ENCODE results near the gene KRTAP4-2. TPM values are rescaled to one million over a fixed set of nuclear protein-coding genes. Genes with fewer than 3 reads are reported as not detected.

KRTAP4-2 gene
- total and polyA plus RNA-seq, 2 donors (not counting 3 experiments of a cell fraction or from before 2014, with no cell fraction given): not detected

GRCh38 chr17:41176744-41177387, 1.2 kb downstream of the KRTAP4-2 start:
- Histone ChIP-seq H2AFZ (ENCODE audit: low read depth, low read length) (no peak overlapping the region), H3K79me2 (ENCODE audit: control insufficient read depth, insufficient read depth, low read length) (no peaks in the 10 kb centered on the region), H3K27me3 (ENCODE audit: control insufficient read depth in 2 of 2, insufficient read depth in 2 of 2, low read length in 2 of 2) (no peaks in the 10 kb centered on the region), H3K9me1 (replicated peaks; ENCODE audit: control insufficient read depth, extremely low read depth, insufficient read depth, low read length) (no peaks in the 10 kb centered on the region), H3K4me2 (ENCODE audit: insufficient read depth, low read length) (no peak overlapping the region), H3K4me1 (ENCODE audit: control insufficient read depth, extremely low read depth, insufficient read depth, low read length) (no peaks in the 10 kb centered on the region), H3K27ac (ENCODE audit: insufficient read depth, low read depth, low read length) (no peak overlapping the region), H3K9ac (replicated peaks; ENCODE audit: extremely low read depth, insufficient read depth, low read length) (no peak overlapping the region), H3K36me3 (ENCODE audit: control insufficient read depth in 2 of 2, extremely low read depth in 1 of 2, insufficient read depth in 2 of 2, low read length in 2 of 2) (no peaks in the 10 kb centered on the region), H3K4me3 (replicated peaks in 1 of 3; ENCODE audit: insufficient read depth in 1 of 3, low read depth in 1 of 3, low read length in 3 of 3) (no peak overlapping the region), H4K20me1 (replicated peaks; ENCODE audit: control insufficient read depth, extremely low read depth, insufficient read depth, low read length) (no peaks in the 10 kb centered on the region), H3K9me3 (replicated peaks; ENCODE audit: control insufficient read depth, insufficient read depth, low read length) (no peaks in the 10 kb centered on the region)
- TF ChIP-seq EZH2 (IDR thresholded peaks at IDR 0.05; ENCODE audit: borderline replicate concordance, low read depth, low read length, severe bottlenecking): no peak
- TF ChIP-seq FOS (IDR thresholded peaks at IDR 0.05; ENCODE audit: borderline replicate concordance, insufficient read depth, low read length): no peak
- TF ChIP-seq MYC (IDR thresholded peaks at IDR 0.05; ENCODE audit: low read depth, low read length): no peak
- TF ChIP-seq POLR2AphosphoS5 (IDR thresholded peaks at IDR 0.05; ENCODE audit: insufficient read depth, low read depth, low read length): no peak
- TF ChIP-seq JUN (IDR thresholded peaks at IDR 0.05; ENCODE audit: borderline replicate concordance, insufficient read depth, insufficient read length, low read depth): no peak
- TF ChIP-seq MAX (IDR thresholded peaks at IDR 0.05; ENCODE audit: insufficient read depth, insufficient read length): no peak
- TF ChIP-seq POLR2A (IDR thresholded peaks at IDR 0.05; ENCODE audit: low read depth, low read length): no peak
- no peak for TF ChIP-seq CTCF (IDR thresholded peaks at IDR 0.05; ENCODE audit: extremely low read depth in 1 of 2, insufficient read depth in 1 of 2, low read depth in 1 of 2, low read length in 2 of 2)
- TF ChIP-seq GATA2 (IDR thresholded peaks at IDR 0.05; ENCODE audit: insufficient read depth, insufficient read length, low read depth, low read length): no peak
- dilution Hi-C loops (cut with MboI; ENCODE audit: extremely low pct_ligation_motif_present, low sequenced_read_pairs) (no loop called here), intact Hi-C loops (cut with micrococcal nuclease) (no loop called here)
- CTCF ChIA-PET: no interaction called here
- POLR2A ChIA-PET: no interaction called here
- BruUV-seq (replicated peaks): no TSS peak
- DNase-seq (ENCODE audit: low read depth, low spot score) (no peak), FAIRE-seq (no peak)
